GM21619 (cell line): ENCODE results near the gene SLC49A4.
"Not testable (repeated sequence)": the region's sequence is repeated elsewhere in the genome, so short reads cannot be mapped to it uniquely, and the experiment has no call there.

Experiments used
- ATAC-seq: cut with Tn5 transposase; IDR thresholded peaks from one replicate; pipeline ENCODE4 v1.9.1; 2021; ENCODE audit not compliant: unreplicated experiment

The SLC49A4 gene, protein sequence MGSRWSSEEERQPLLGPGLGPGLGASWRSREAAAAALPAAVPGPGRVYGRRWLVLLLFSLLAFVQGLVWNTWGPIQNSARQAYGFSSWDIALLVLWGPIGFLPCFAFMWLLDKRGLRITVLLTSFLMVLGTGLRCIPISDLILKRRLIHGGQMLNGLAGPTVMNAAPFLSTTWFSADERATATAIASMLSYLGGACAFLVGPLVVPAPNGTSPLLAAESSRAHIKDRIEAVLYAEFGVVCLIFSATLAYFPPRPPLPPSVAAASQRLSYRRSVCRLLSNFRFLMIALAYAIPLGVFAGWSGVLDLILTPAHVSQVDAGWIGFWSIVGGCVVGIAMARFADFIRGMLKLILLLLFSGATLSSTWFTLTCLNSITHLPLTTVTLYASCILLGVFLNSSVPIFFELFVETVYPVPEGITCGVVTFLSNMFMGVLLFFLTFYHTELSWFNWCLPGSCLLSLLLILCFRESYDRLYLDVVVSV

DNA sequence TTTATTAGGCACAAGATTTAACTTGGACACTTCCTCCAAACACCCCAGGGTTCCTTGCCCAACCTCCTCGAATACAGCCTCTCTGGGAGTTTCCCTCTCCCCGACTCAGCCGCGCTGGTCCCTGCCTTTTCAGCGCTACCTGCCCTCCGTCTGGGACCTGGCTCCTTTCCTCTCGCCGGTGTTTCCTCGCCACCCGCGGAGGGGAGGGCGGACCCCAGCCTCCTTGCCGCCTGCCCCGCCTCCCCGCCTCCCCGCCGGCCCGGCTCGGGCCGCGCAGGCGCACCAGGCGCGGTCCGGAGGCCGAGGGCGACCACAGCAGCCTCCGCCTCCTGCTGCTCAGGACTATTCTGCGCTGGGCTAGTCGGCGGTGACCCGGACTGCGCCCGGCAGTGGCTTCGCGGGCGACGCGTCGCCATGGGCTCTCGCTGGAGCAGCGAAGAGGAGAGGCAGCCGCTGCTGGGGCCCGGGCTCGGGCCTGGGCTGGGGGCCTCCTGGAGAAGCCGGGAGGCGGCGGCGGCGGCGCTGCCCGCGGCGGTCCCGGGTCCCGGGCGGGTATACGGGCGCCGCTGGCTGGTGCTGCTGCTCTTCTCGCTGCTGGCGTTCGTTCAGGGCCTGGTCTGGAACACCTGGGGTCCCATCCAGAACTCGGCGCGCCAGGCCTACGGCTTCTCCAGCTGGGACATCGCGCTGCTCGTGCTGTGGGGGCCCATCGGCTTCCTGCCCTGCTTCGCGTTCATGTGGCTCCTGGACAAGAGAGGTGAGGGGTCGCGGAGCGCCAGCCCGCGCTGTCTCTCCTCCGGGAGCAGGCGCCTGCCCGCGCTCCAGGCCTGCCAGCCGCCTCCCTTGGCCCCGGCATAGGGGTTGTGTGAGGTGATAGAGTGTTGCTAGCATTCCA lies at the start of gene SLC49A4:
SLC49A4 (plus strand) TSS at position 291 of the 895 bp plus-strand sequence; CDS start at position 415, 124 bp downstream.
- peak; percentile 69 for ATAC-seq

DNA sequence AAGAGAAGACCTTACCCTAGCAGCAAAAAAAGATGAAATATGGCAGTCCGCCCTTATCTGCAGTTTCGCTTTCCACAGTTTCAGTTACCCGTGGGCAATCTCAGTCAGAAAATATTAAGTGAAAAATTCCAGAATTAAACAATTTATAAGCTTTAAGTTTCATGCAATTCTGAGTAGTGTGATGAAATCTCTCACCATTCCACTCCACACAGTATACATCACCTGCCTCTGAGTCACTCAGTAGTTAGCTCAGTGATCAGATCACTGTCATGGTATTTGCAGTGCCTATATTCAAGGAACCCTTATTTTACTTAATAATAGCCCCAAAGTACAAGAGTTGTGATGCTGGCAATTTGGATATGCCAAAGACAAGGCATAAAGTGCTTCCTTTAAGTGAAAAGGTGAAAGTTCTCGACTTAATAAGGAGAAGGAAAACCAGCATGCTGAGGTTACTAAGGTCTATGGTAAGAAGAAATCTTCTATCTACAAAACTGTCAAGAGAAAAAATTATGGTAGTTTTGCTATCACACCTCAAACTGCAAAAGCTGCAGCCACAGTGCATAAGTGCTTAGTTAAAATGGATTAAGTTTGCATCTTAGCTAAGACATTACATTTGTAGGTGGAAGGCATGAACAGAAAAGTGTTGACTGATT lies 49.4 kb upstream of the SLC49A4 start:
- ATAC-seq = no peak

GRCh38 chr3:122747295-122747694 lies 47.6 kb upstream of the SLC49A4 start:
- not testable (repeated sequence) for ATAC-seq

- ATAC-seq = no peak
Measured at GRCh38 chr3:122748347-122748746, 46.5 kb upstream of the SLC49A4 start.

DNA sequence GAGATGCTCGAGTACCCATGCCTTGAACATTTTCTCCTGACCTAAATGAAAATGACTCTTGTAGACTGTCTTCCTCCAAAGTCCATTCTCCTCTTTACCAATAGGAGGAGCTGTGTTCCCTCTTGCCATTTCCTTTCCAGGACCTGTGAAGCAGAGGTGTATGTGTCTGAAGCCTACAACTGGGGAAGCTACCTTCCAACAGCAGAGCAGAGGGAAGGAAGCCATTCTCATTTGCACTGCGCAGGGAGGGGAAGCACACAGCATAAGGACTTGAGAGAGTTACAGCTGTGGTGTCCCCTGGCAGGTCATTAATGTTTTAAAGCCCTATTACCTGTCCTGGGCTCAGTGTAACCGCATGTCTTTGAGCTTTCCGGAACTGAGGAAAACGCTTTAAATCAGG lies 39.9 kb upstream of the SLC49A4 start:
- ATAC-seq = peak; percentile 58

DNA sequence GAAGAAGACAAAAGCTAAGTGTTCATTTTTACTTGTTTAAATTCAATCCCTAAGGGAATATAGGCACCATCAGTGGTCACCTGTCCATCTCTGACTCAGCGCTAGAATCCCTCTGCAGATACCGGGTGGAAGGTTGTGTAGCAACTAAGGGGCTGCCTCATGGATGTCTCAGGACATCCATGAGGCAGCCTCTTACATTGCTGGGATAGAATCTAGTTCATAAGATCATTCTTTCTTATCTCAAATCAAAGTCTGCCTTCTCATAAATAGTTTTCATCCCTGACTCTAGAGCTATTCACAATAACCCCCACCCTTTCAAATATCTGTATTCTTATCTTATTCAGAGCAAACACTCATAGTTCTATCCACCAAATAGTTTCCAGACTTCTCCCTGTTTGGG lies 39.4 kb upstream of the SLC49A4 start:
- no peak for ATAC-seq

DNA sequence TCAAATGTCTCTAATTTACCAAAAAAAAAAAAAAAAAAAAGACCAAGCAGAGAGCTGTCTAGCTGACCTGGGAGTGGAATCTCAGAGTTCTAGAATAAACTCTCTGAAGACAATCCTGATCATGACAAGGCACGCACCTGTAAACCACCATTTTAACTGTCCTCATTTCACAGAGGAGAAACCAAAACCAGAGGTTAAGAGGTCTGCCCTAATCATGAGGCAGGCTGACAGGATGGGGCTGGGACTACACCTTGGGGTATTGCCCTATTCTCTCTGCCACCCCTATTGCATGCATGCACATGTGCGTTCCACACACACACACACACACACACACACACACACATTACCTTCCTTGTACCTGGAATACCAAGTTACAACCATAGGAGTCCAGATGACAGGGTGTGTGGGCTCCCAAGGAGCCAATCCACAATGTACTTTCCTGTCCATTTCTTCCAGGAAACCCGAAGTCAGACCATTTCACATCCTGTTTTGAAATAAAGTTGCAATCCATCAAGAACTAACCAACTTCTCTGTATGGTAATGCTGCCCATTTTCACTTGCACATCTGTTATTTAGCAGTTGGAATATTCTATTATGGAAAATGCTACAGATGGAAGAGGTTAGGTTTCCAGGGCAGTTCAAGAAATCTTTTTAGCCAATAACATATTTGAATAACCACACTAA lies 35.9 kb upstream of the SLC49A4 start:
- ATAC-seq = no peak

DNA sequence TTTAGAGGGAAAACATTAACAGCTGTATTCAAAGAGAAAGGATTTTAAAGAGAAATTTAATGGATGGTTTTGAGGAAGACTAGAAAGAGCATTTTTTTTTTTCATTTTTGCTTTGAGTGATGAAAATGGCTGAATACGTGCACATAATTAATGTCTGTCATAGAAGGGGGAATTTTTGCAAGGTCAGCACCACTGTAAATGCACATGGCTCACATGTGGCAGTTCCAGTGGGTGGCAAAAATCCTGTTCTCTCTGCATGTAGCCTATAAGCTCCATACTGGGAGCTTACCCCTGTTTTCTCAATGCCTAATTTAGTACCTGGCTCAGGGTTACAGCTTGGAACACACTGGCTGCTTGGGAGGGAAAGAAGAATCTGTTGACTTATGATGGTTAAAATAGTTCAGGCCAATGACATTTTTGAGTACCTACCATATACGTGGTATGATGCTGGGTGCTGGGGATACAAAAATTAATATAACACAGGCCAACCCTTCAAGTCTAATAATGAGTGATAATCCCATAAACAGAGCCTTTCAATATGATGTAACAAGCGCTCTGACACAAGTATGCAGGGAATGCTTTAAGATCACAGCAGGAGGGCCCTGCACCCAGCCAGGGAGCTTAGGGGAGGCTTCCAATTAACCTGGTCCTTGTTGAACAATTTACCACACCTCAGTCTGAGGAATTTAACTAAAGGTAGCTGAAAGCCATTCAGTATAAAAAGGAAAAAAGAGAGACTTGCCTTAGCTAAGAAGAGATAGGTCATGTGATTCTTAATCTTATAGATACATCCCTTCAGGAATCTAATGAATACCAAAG lies 34.2 kb upstream of the SLC49A4 start:
- ATAC-seq = no peak

DNA sequence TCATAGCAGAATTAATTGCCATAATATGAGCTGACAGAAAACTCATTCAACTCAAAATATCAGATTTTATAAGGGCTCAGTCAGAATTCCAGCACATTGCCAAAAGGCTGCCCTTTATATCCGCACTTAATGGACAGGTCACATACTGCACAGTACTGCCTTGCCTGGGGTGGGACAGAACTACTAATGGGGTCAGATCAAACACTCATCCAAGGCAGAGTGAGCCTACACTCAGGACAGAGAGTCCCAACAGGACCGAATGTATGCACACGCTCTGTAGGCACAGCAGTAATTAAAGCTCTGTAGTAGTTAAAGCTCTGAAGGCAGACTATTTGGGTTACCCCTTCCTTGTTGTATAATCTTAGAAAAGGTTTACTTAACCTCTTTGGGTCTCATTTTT lies 28.4 kb upstream of the SLC49A4 start:
- ATAC-seq = no peak

DNA sequence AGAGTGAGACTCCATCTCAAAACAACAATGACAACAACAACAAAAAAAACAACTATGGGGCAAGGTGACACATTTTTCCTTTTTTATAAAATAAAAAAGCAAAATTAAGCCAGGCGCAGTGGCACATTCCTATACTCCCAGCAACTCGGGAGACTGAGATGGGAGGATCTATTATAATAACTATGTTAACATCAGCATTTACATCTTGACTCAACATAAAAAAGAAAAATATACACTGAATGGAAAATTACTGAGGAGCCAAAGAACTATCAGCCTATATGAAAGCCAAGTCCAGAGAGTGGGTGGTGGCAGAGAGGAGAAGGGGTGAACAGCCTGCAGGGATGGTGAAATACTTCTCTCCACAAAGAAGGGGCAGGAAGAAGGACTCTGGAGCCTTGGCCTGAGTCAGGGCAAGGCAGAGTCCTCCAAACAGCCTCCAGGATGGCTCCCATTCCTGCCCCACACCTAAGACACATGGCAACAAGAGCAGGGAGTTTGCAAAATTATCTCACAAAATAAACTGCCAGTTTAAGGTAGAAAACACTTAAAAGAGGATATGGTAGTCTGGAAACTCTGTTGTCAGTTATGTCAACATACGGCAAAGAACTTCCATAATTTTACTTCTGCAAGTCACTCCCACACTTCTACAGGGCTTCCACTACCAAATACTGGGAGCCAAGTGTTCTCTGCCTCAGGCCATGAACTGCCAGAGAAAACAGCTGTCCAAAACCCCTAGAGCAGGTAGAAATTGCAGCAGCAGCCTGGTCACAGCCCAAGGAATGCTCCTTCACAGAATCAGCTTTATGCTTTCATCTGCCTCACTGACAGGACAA lies 27.1 kb upstream of the SLC49A4 start:
- ATAC-seq = no peak

- ATAC-seq = no peak
Measured at GRCh38 chr3:122770521-122771202, 24.2 kb upstream of the SLC49A4 start.

GRCh38 chr3:122772827-122773226 lies 22.0 kb upstream of the SLC49A4 start:
- no peak for ATAC-seq

DNA sequence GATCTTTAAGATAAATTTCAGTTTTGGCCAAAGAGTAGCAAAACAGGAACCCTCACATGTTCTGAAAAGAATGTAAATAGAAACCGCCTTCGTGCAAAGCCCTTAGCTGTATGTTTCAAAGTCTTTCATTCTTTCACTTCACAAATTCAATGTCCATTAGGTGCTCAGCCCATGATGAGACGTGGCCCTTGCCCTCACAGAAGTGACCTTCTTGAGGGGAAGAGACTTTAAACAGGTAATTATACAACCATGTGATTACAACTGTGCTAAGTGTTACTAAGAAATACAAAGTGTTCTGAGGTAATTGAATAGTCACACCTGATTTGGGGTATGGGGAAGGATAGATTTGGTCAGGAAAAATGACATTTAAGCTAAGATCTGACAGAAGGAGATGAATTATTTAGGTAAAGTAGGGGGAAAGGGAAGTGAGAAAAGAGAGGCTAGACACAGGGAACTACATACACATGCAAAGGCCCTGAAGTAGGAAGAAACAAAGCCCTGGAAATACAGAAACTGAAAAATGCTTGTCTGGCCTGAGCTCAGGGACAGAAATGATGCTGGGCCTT lies 20.8 kb upstream of the SLC49A4 start:
- peak; percentile 49 for ATAC-seq

- no peak for ATAC-seq
Measured at GRCh38 chr3:122774564-122774963, 20.3 kb upstream of the SLC49A4 start.

DNA sequence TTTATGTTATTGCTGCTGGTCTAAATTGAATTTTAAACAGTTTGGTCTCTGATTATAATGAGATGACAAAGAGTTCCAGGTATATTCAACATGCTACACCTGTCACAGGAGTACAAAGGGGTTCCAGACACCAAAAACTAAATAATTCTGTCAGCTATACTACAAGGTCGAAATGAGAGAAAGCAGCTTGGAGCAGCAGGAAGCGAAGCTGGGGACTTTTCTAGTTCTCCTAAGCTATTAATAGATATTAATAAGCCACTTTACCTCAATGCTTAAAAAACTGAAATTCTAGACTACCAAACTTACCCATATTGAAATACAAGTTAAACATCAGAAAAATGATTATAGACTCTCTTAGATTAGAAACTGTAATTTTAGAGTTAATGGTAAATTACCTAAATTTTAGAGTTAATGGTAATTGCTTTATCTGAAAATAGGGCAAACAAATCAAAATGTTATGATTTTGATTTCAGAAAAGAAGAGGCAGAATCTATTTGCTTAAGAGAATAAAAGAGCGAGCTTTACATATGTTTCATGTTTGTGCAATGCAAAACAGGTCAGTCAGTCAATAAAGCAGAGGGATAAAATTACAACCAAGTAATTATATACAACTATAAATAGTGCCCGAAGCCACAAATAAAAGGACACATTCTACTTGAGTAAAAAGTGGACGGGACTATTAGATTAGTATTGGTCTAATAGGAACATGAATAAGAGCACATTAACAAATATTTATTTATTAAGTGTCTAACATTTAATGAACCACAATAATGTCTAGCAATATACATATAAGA lies 18.0 kb upstream of the SLC49A4 start:
- no peak for ATAC-seq

GRCh38 chr3:122777563-122777962 lies 17.3 kb upstream of the SLC49A4 start:
- ATAC-seq = no peak

GRCh38 chr3:122782804-122783203 lies 12.1 kb upstream of the SLC49A4 start:
- ATAC-seq = no peak
